AG10803 (cell line): ENCODE results near the gene KCTD21.
A peak's percentile ranks its signal among the peaks of the same experiment; 100 is the strongest.

ENCODE experiments used
- DNase-seq: peaks from one replicate; pipeline ENCODE4 v3.0.0; 2010; ENCODE audit warnings: low read depth
- H3K4me3 ChIP-seq: 2 replicates; pipeline ENCODE4 v1.5.1; 2011; ENCODE audit warnings: mild to moderate bottlenecking, low read length, control low read depth
- TF ChIP-seq, protein P1 (sequence below): conservative IDR thresholded peaks from 2 replicates; pipeline ENCODE4 v1.5.1; 2011; ENCODE audit warnings: mild to moderate bottlenecking, low read length, control low read depth, inconsistent platforms

Gene KCTD21

GRCh38 chr11:78190871-78191538, 2.6 kb upstream of the KCTD21 start:
- TF ChIP-seq, protein P1, sequence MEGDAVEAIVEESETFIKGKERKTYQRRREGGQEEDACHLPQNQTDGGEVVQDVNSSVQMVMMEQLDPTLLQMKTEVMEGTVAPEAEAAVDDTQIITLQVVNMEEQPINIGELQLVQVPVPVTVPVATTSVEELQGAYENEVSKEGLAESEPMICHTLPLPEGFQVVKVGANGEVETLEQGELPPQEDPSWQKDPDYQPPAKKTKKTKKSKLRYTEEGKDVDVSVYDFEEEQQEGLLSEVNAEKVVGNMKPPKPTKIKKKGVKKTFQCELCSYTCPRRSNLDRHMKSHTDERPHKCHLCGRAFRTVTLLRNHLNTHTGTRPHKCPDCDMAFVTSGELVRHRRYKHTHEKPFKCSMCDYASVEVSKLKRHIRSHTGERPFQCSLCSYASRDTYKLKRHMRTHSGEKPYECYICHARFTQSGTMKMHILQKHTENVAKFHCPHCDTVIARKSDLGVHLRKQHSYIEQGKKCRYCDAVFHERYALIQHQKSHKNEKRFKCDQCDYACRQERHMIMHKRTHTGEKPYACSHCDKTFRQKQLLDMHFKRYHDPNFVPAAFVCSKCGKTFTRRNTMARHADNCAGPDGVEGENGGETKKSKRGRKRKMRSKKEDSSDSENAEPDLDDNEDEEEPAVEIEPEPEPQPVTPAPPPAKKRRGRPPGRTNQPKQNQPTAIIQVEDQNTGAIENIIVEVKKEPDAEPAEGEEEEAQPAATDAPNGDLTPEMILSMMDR, result no peak
- no peak for DNase-seq
- H3K4me3 ChIP-seq, result peak overlapping the region; percentile 8; the same call in 1 of the 2 replicates

DNA sequence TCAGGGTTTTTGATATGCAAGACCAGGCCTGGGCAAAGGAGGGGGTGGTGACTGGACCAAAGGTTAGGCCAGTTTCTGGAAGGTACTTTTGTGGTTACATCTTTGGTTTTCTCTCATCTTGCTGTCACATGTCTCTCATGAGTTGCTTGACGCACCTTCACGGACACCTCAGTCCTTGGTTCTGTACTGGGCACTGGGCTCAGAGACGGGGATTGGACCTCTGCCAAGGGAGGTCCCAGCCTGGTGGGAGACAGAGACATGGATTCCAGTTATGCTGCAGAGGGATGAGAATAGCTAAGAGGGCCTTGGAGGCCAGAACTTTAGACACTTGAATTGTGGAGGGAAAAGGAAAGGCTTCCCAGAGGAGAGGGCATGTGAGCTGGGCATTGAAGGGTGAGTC, 1.9 kb upstream of the KCTD21 start:
- no peak for DNase-seq
- TF ChIP-seq, protein P1, result no peak

DNA sequence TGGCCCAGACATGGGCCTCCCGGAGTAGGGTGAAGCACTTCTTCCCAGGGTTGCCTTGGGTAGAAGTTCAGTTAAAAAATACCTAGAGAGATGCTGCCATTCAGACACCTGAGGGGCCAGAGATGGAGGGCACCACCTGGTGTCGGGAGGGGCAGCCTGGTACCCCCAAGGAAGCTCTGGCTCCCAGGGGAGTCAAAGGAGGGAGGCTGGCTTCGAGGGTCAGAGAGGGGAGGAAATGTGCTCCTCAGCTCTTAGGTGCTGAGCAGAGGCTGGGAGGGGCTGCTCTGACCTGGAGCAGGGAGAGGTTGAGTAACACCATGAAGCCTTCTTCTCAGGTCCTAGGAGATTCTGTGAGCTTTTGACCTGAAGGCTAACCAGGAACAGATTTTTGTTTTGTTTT, 1.4 kb upstream of the KCTD21 start:
- TF ChIP-seq, protein P1, result no peak
- peak overlapping the region; percentile 95 for H3K4me3 ChIP-seq
- no peak for DNase-seq

More for the DNA sequence above, 1.9 kb upstream of the KCTD21 start:
- H3K4me3 ChIP-seq, result peak overlapping the region; percentile 8; the same call in 1 of the 2 replicates

DNA sequence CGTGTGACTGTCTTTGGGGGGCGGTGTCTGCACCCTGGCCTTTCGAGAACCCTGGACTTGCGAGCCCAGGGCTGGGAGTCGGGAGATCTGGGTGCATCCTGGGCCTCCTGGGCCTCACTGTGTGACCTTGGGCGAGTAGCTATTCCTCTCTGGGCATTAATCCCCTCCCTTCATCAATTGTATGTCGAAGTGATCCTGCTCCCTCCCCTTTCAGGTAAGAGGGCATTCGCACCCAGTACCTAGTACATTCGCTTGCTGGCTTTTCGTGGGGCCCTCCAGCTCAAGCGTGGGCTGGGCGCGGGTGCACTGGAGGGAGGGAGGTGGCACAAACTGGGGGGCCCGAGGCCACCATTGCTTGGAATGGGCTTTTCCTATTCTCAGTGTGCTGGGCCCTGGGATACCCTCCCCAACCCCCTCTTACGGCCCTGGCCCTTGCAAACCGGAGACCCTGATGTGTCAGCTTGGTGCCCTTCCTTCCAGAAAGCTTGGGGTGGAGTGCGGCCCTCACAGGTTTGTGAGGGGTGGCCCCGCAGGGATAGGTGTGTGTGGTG, 823 bp upstream of the KCTD21 start:
- no peak for DNase-seq
- TF ChIP-seq, protein P1, result no peak
- H3K4me3 ChIP-seq, result peak overlapping the region; percentile 95

GRCh38 chr11:78187366-78188285, 800 bp downstream of the KCTD21 start:
- peak overlapping the region; percentile 95 for H3K4me3 ChIP-seq
- DNase-seq, result no peak
- TF ChIP-seq, protein P1, result no peak

DNA sequence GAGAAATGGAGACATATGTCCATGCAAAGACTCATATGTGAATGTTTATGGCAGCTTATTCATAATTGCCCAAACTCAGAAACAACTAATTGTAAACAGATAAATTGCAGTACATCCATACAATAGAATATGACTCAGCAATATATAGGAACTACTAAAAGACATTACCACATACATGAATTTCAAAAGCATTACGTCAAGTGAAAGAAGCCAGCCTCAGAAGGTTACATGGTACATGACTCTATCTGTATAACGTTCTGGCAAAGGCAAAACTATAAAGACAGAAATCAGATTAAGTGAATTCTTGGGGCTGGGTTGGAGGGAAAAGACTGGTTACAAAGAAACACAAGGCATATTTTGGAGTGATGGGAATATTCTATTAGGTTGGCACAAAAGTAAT, 7.2 kb downstream of the KCTD21 start:
- DNase-seq, result no peak
- TF ChIP-seq, protein P1, result no peak
- H3K4me3 ChIP-seq, result no peak overlapping the region

DNA sequence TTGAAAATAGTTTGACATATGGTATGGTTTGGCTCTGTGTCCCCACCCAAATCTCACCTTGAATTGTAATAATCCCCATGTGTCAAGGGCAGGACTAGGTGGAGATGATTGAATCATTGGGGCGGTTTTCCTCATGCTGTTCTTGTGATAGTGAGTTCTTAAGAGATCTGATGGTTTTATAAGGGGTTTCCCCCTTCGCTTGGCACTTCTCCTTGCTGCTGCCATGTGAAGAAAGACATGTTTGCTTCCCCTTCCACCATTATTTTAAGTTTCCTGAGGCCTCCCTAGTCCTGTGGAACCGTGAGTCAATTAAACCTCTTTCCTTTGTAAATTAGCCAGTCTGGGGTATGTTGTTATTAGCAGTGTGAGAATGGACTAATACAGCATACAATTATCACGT, 7.7 kb downstream of the KCTD21 start:
- TF ChIP-seq, protein P1, result no peak
- no peak for DNase-seq
- no peak overlapping the region for H3K4me3 ChIP-seq
